H1 (cell line): ENCODE data around the gene LANCL3. TPM values are rescaled to one million over a fixed set of nuclear protein-coding genes. Genes with fewer than 3 reads are reported as not detected.

Experiments
- CTCF ChIA-PET: fragments of 300-600 bp; sonication (Branson Sonifier 250); formaldehyde crosslinking; loops from one replicate; lab custom pipeline; 2021; ENCODE audit not compliant: partially characterized antibody; lab: Charles Lee
- POLR2A ChIA-PET: fragments of 300-600 bp; sonication (Branson Sonifier 250); formaldehyde crosslinking; loops from one replicate; lab custom pipeline; 2021; ENCODE audit warnings: inconsistent platforms; ENCODE audit not compliant: partially characterized antibody; lab: Charles Lee
- DNase-seq, 2 experiments: peaks; one replicate each; pipeline versions ENCODE4 v3.0.0 to v3.0.0-alpha.2; 2010 to 2022; ENCODE audit warnings: low spot score in 2 of 2, low read depth in 1 of 2, mixed read lengths in 1 of 2
- FAIRE-seq: peaks from 2 replicates; lab custom pipeline; 2011; peaks lifted over from hg19 to GRCh38; lab: Jason Lieb, UNC
- H2AFZ ChIP-seq: 2 replicates; pipeline ENCODE4 v1.8.1; 2012; ENCODE audit warnings: low read length, inconsistent platforms
- H2AK5ac ChIP-seq: 2 replicates; pipeline ENCODE4 v1.6.1; 2013; ENCODE audit warnings: low read depth, low read length
- H2BK120ac ChIP-seq: replicated peaks from 2 replicates; pipeline ENCODE3; 2013; ENCODE audit warnings: low read depth, low read length, inconsistent platforms
- H2BK12ac ChIP-seq: 2 replicates; pipeline ENCODE4 v1.6.1; 2013; ENCODE audit warnings: low read depth, low read length
- H2BK15ac ChIP-seq: 2 replicates; pipeline ENCODE4 v1.6.1; 2013; ENCODE audit warnings: low read length
- H2BK20ac ChIP-seq: 2 replicates; pipeline ENCODE4 v1.6.1; 2013; ENCODE audit warnings: low read length
- H2BK5ac ChIP-seq: 2 replicates; pipeline ENCODE4 v1.6.1; 2013; ENCODE audit warnings: low read depth, low read length
- H3K14ac ChIP-seq: 2 replicates; pipeline ENCODE4 v1.6.1; 2013; ENCODE audit warnings: inconsistent platforms; ENCODE audit not compliant: insufficient read length
- H3K18ac ChIP-seq: 2 replicates; pipeline ENCODE4 v1.6.1; 2013; ENCODE audit warnings: low read length; ENCODE audit errors: extremely low read depth
- H3K23ac ChIP-seq: 2 replicates; pipeline ENCODE4 v1.6.1; 2013; ENCODE audit warnings: inconsistent platforms; ENCODE audit not compliant: insufficient read length
- H3K23me2 ChIP-seq: 2 replicates; pipeline ENCODE4 v1.6.1; 2013; ENCODE audit warnings: low read depth, low read length
- H3K27ac ChIP-seq: 2 replicates; pipeline ENCODE4 v1.6.1; 2011; ENCODE audit warnings: low read depth, low read length, inconsistent platforms
- H3K27me3 ChIP-seq, 4 experiments: replicated peaks in 1 of 4; 1 replicate in 1 of 4; 2 replicates in 3 of 4; pipeline versions ENCODE4 v1.6.1 to v1.8.1; 2011 to 2013; ENCODE audit warnings: low read length in 3 of 4, mild to moderate bottlenecking in 3 of 4, inconsistent platforms in 2 of 4, mixed read lengths in 2 of 4, moderate library complexity in 1 of 4; ENCODE audit not compliant: control insufficient read depth in 3 of 4, insufficient read depth in 3 of 4; ENCODE audit errors: extremely low read depth in 1 of 4
- H3K36me3 ChIP-seq, 4 experiments: 2 replicates each; pipeline versions ENCODE4 v1.6.1 to v1.8.1; 2011 to 2013; ENCODE audit warnings: mild to moderate bottlenecking in 4 of 4, low read length in 3 of 4, moderate library complexity in 2 of 4, control low read depth in 1 of 4, inconsistent platforms in 1 of 4; ENCODE audit not compliant: insufficient read depth in 4 of 4, control insufficient read depth in 2 of 4
- H3K4ac ChIP-seq: replicated peaks from 2 replicates; pipeline ENCODE3; 2013; ENCODE audit warnings: low read length, low read depth, mixed read lengths, inconsistent platforms; ENCODE audit not compliant: insufficient read length
- H3K4me1 ChIP-seq, 4 experiments: replicated peaks in 1 of 4; 1 replicate in 1 of 4; 2 replicates in 3 of 4; pipeline versions ENCODE4 v1.6.1 to v1.8.1; 2011 to 2013; ENCODE audit warnings: low read length in 3 of 4, inconsistent platforms in 2 of 4, mixed read lengths in 1 of 4; ENCODE audit not compliant: insufficient read depth in 4 of 4, control insufficient read depth in 3 of 4
- H3K4me2 ChIP-seq, 2 experiments: 2 replicates each; pipeline versions ENCODE4 v1.6.1 to v1.8.1; 2011 to 2013; ENCODE audit warnings: low read depth in 2 of 2, low read length in 2 of 2, control low read depth in 1 of 2, inconsistent platforms in 1 of 2, mild to moderate bottlenecking in 1 of 2; ENCODE audit not compliant: insufficient read depth in 1 of 2
- H3K4me3 ChIP-seq, 4 experiments: fragments of 200-600, 300-600 bp in 1 of 4; sonication (generic), shearing (Covaris generic), sonication (Bioruptor Twin) in 1 of 4; 2 replicates each; pipeline versions ENCODE4 v1.5.1 to v1.8.1; 2011 to 2016; ENCODE audit warnings: low read length in 4 of 4, low read depth in 3 of 4, control low read depth in 2 of 4, inconsistent platforms in 2 of 4, mild to moderate bottlenecking in 2 of 4, mixed read lengths in 1 of 4, moderate library complexity in 1 of 4; ENCODE audit not compliant: insufficient read depth in 2 of 4; ENCODE audit errors: extremely low read depth in 1 of 4
- H3K56ac ChIP-seq: replicated peaks from 2 replicates; pipeline ENCODE3; 2013; ENCODE audit warnings: low read depth, mild to moderate bottlenecking, mixed read lengths, low read length, inconsistent platforms; ENCODE audit not compliant: insufficient read length
- H3K79me1 ChIP-seq: 2 replicates; pipeline ENCODE4 v1.6.1; 2013; ENCODE audit warnings: low read depth, low read length, control low read depth
- H3K79me2 ChIP-seq, 2 experiments: 2 replicates each; pipeline versions ENCODE4 v1.6.1 to v1.8.1; 2012 to 2013; ENCODE audit warnings: low read length in 2 of 2, mild to moderate bottlenecking in 2 of 2, inconsistent platforms in 1 of 2; ENCODE audit not compliant: insufficient read depth in 2 of 2, control insufficient read depth in 1 of 2
- H3K9ac ChIP-seq, 4 experiments: replicated peaks in 1 of 4; 1 replicate in 1 of 4; 2 replicates in 3 of 4; pipeline versions ENCODE4 v1.6.1 to v1.8.1; 2011 to 2013; ENCODE audit warnings: low read depth in 3 of 4, low read length in 3 of 4, control low read depth in 2 of 4, mild to moderate bottlenecking in 2 of 4, moderate library complexity in 2 of 4, inconsistent platforms in 1 of 4; ENCODE audit errors: extremely low read depth in 1 of 4
- H3K9me3 ChIP-seq, 2 experiments: 2 replicates each; pipeline versions ENCODE4 v1.6.1 to v1.8.1; 2012 to 2013; ENCODE audit warnings: mild to moderate bottlenecking in 2 of 2, moderate library complexity in 2 of 2, control low read depth in 1 of 2, inconsistent platforms in 1 of 2, low read depth in 1 of 2, low read length in 1 of 2, mixed read lengths in 1 of 2; ENCODE audit not compliant: insufficient read depth in 2 of 2
- H4K20me1 ChIP-seq, 2 experiments: replicated peaks in 1 of 2; 2 replicates each; pipeline versions ENCODE3 to v1.8.1; 2011 to 2013; ENCODE audit warnings: inconsistent platforms in 2 of 2, low read length in 2 of 2, mild to moderate bottlenecking in 1 of 2; ENCODE audit not compliant: insufficient read depth in 2 of 2, control insufficient read depth in 1 of 2
- H4K5ac ChIP-seq: 2 replicates; pipeline ENCODE4 v1.6.1; 2013; ENCODE audit warnings: low read length, low read depth, mixed read lengths, inconsistent platforms; ENCODE audit not compliant: insufficient read length
- H4K8ac ChIP-seq: 2 replicates; pipeline ENCODE4 v1.8.0; 2013; ENCODE audit warnings: mild to moderate bottlenecking, moderate library complexity, low read length, inconsistent platforms; ENCODE audit not compliant: insufficient read depth; ENCODE audit errors: extremely low read depth
- H4K91ac ChIP-seq: replicated peaks from 2 replicates; pipeline ENCODE3; 2013; ENCODE audit warnings: low read length, mixed read lengths, inconsistent platforms; ENCODE audit not compliant: insufficient read length
- BRCA1 ChIP-seq: IDR thresholded peaks from 2 replicates; pipeline ENCODE4 v1.6.1; 2012; ENCODE audit warnings: low read depth, low read length, improper control_type of control experiment
- GTF2F1 ChIP-seq: IDR thresholded peaks from 2 replicates; pipeline ENCODE4 v1.6.1; 2012; ENCODE audit warnings: low read depth, low read length, improper control_type of control experiment, borderline replicate concordance
- NANOG ChIP-seq: IDR thresholded peaks from 2 replicates; pipeline ENCODE4 v1.6.1; 2011; ENCODE audit warnings: low read length, low read depth, mild to moderate bottlenecking, inconsistent platforms; ENCODE audit not compliant: insufficient read depth, poor library complexity, severe bottlenecking
- SRF ChIP-seq: IDR thresholded peaks from 2 replicates; pipeline ENCODE4 v1.6.1; 2011; ENCODE audit warnings: mild to moderate bottlenecking, low read depth, low read length, moderate library complexity
- ZNF274 ChIP-seq: IDR thresholded peaks from 2 replicates; pipeline ENCODE4 v1.7.0; 2012; ENCODE audit warnings: low read length, borderline replicate concordance; ENCODE audit errors: extremely low read depth
- WGBS, 2 experiments: shearing (Covaris generic) in 1 of 2; methylation state at CpG; one replicate each; pipeline versions ENCODE4 v1.1.6 to v1.1.7; 2013 to 2015; ENCODE audit warnings: low lambda C conversion rate in 2 of 2, mixed read lengths in 2 of 2, inconsistent platforms in 1 of 2, low coverage in 1 of 2, missing lambda C conversion rate in 1 of 2; ENCODE audit not compliant: insufficient replicate concordance in 2 of 2, insufficient coverage in 1 of 2, insufficient read length in 1 of 2; ENCODE audit errors: extremely low coverage in 1 of 2, missing lambda C conversion rate in 1 of 2; 5-methylcytosine and 5-hydroxymethylcytosine counted together
- polyA plus RNA-seq, 7 experiments: library from polyadenylated mRNA; depleted of rRNA in 3 of 7; stranded (reverse) in 5 of 7; unstranded in 2 of 7; fragments of >200 nt in 5 of 7; fragments of 200-250 nt in 2 of 7; gene quantifications; 1 replicate in 5 of 7; 2 replicates in 1 of 7; 4 replicates in 1 of 7; pipeline versions ENCODE4 v1.2.1 to v1.2.3, GENCODE V29; 2011 to 2013; ENCODE audit warnings: missing spikeins in 2 of 7, mixed read lengths in 2 of 7
- total RNA-seq: library from RNA; stranded (reverse); fragmentation: NEBNext Ultra II Directional; extraction: Animal tissue kit (Norgen Biotek cat#: 25700); gene quantifications from 2 replicates; pipeline ENCODE4 v1.2.1, GENCODE V29; 2021

Gene LANCL3
- total and polyA plus RNA-seq, 2 of the 8 experiments (the other 6 are each of a cell fraction or from before 2014, with no cell fraction given) = 0.11 to 0.37 TPM

GRCh38 chrX:37607243-37607642, 35.8 kb downstream of the LANCL3 start:
- H3K36me3 ChIP-seq = no peaks in the 10 kb centered on the region
- 91% methylated on average over 2 of the region's 2 CpGs; no CpG with 5 or more reads in 1 of the 2 experiments for WGBS, 2 experiments
- DNase-seq = no peak
- no peak overlapping the region for H4K8ac ChIP-seq
- H2BK20ac ChIP-seq = no peak overlapping the region
- CTCF ChIA-PET = interaction anchor here (1.1 kb wide), 1 partner anchor 39 kb away, joined by 3 read pairs; no protein-coding TSS in a partner anchor
- H3K4me3 ChIP-seq = no peak overlapping the region
- H2BK12ac ChIP-seq = no peak overlapping the region
- no peak overlapping the region for H3K14ac ChIP-seq
- no peak for FAIRE-seq
- H3K23ac ChIP-seq = no peak overlapping the region
- no peak overlapping the region for H3K4ac ChIP-seq
- no peak overlapping the region for H2AK5ac ChIP-seq
- H3K9me3 ChIP-seq = no peaks in the 10 kb centered on the region
- H2AFZ ChIP-seq = no peak overlapping the region
- no peak overlapping the region for H2BK5ac ChIP-seq
- H2BK15ac ChIP-seq = no peak overlapping the region
- no peaks in the 10 kb centered on the region for H3K23me2 ChIP-seq
- H3K56ac ChIP-seq = no peak overlapping the region
- H3K4me2 ChIP-seq = no peak overlapping the region
- no peak overlapping the region for H4K91ac ChIP-seq
- no peak overlapping the region for H4K5ac ChIP-seq
- H3K79me1 ChIP-seq = no peaks in the 10 kb centered on the region
- no peak overlapping the region for H3K27ac ChIP-seq
- no peaks in the 10 kb centered on the region for H3K79me2 ChIP-seq
- no peaks in the 10 kb centered on the region for H4K20me1 ChIP-seq
- no peaks in the 10 kb centered on the region for H3K27me3 ChIP-seq
- H2BK120ac ChIP-seq = no peak overlapping the region
- TF ChIP-seq BRCA1 (no peak), ZNF274 (no peak), NANOG (no peak), GTF2F1 (no peak), SRF (no peak)
- TF ChIP-seq, all 59 proteins: peak for 0
- Histone ChIP-seq H3K4me1 (peaks cover 0 to 3% (median 0%) of the 10 kb centered on the region in 4 experiments; a peak in 2 of 7 replicates), H3K9ac (no peak overlapping the region), H3K18ac (no peak overlapping the region)
- POLR2A ChIA-PET = no interaction called here
